Heart left ventricle (tissue), 13 donors: Measurements from ENCODE around the gene CUL3.

Source experiments
- POLR2A ChIP-seq, 2 donors: fragments of 450-650 bp; IDR thresholded peaks; one replicate each; pipeline ENCODE4 v1.6.1; 2017; ENCODE audit warnings: antibody characterized with exemption in 2 of 2, mild to moderate bottlenecking in 2 of 2, moderate library complexity in 2 of 2
- TF ChIP-seq, protein P1 (sequence below), 12 donors: fragments of 200-600 bp; sonication (generic) in 4 of 12; IDR thresholded peaks; one replicate each; pipeline versions ENCODE4 v1.5.0 to v1.8.0; 2018 to 2022; ENCODE audit warnings: antibody characterized with exemption in 12 of 12, mild to moderate bottlenecking in 5 of 12
- donor health status: ischemic (EF 13 %, LVEDD 7.1; RV severe dilation, severe dysfunction).
- donor health status: DM: no; HTN: yes; CAD: no.
- donor health status: DM: no; HTN: no; CAD: no.
- donor health status: ischemic (EF 25% LVEDD 6.9; RV normal size, moderate dysfunction).
- donor health status: ischemic (EF 25% LVEDD 5.7; RV mildly dilated, moderate dysfunction).
- donor health status: ischemic (EF 35%, LVEDD 5.7; RV mildly dilated, moderate dysfunction).
- donor health status: nonischemic (EF 11% LVEDD 7.7; RV severe dilation, severe dysfunction).
- donor health status: DM: yes; HTN: yes; CAD: no.
- donor health status: PGD.
- donor health status: ischemic (EF 29% LVEDD 5.4; RV normal size, mild dysfunction).
- donor health status: nonischemic (EF 23%, LVEDD 6.1; RV moderate dilation, normal function).

- TF ChIP-seq, protein P1, sequence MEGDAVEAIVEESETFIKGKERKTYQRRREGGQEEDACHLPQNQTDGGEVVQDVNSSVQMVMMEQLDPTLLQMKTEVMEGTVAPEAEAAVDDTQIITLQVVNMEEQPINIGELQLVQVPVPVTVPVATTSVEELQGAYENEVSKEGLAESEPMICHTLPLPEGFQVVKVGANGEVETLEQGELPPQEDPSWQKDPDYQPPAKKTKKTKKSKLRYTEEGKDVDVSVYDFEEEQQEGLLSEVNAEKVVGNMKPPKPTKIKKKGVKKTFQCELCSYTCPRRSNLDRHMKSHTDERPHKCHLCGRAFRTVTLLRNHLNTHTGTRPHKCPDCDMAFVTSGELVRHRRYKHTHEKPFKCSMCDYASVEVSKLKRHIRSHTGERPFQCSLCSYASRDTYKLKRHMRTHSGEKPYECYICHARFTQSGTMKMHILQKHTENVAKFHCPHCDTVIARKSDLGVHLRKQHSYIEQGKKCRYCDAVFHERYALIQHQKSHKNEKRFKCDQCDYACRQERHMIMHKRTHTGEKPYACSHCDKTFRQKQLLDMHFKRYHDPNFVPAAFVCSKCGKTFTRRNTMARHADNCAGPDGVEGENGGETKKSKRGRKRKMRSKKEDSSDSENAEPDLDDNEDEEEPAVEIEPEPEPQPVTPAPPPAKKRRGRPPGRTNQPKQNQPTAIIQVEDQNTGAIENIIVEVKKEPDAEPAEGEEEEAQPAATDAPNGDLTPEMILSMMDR (IDR thresholded peaks at IDR 0.05) = no peak
- TF ChIP-seq POLR2A (IDR thresholded peaks at IDR 0.05) = no peak
Observed at GRCh38 chr2:224518806-224519580, 66.2 kb downstream of the CUL3 start.
